A673 (cell line): ENCODE data around the gene PLEKHA6. TPM values are rescaled to one million over a fixed set of nuclear protein-coding genes. Genes with fewer than 3 reads are reported as not detected.

ENCODE experiments used
- BruUV-seq: library from RNA; stranded (reverse); fragments of 400-500 nt; replicated peaks from 2 replicates; lab custom pipeline; 2021; lab: Mats Ljungman, UMichigan
- CTCF ChIA-PET: fragments of 300-600 bp; sonication (Branson Sonifier 250); formaldehyde crosslinking; loops from one replicate; lab custom pipeline; 2022; ENCODE audit warnings: antibody characterized with exemption; lab: Charles Lee
- POLR2A ChIA-PET: fragments of 300-600 bp; sonication (Branson Sonifier 250); formaldehyde crosslinking; loops from one replicate; lab custom pipeline; 2022; ENCODE audit warnings: antibody characterized with exemption; ENCODE audit not compliant: low non-redundant PET; lab: Charles Lee
- DNase-seq: peaks from one replicate; pipeline ENCODE4 v3.0.0-alpha.2; 2015; ENCODE audit warnings: low spot score
- H3K27ac ChIP-seq: fragments of 200-600 bp; sonication (generic); 2 replicates; pipeline ENCODE4 v1.5.1; 2016; ENCODE audit warnings: mixed run types, low read depth, mild to moderate bottlenecking, mixed read lengths, antibody characterized with exemption, low read length; ENCODE audit not compliant: poor library complexity, severe bottlenecking
- H3K27me3 ChIP-seq: fragments of 200-600 bp; sonication (generic); replicated peaks from 2 replicates; pipeline ENCODE4 v1.6.1; 2017; ENCODE audit warnings: mixed run types, low read depth, mild to moderate bottlenecking, mixed read lengths, antibody characterized with exemption, low read length; ENCODE audit not compliant: insufficient read depth, poor library complexity
- H3K36me3 ChIP-seq: fragments of 200-600 bp; sonication (generic); 2 replicates; pipeline ENCODE4 v1.6.1; 2016; ENCODE audit warnings: mixed run types, mild to moderate bottlenecking, mixed read lengths, antibody characterized with exemption, low read length; ENCODE audit not compliant: insufficient read depth, poor library complexity, severe bottlenecking
- H3K4me1 ChIP-seq: fragments of 200-600 bp; sonication (generic); 2 replicates; pipeline ENCODE4 v1.6.1; 2017; ENCODE audit warnings: mixed run types, mild to moderate bottlenecking, mixed read lengths, antibody characterized with exemption, low read length; ENCODE audit not compliant: insufficient read depth, poor library complexity, severe bottlenecking
- H3K4me3 ChIP-seq: fragments of 200-600 bp; sonication (generic); 2 replicates; pipeline ENCODE4 v1.5.1; 2016; ENCODE audit warnings: low read depth, mixed run types, mild to moderate bottlenecking, mixed read lengths, low read length; ENCODE audit not compliant: poor library complexity, severe bottlenecking
- H3K9me3 ChIP-seq: fragments of 200-600 bp; sonication (generic); 2 replicates; pipeline ENCODE4 v1.6.1; 2016; ENCODE audit warnings: mixed run types, low read depth, mild to moderate bottlenecking, mixed read lengths, antibody characterized with exemption, low read length; ENCODE audit not compliant: poor library complexity, severe bottlenecking
- CTCF ChIP-seq: fragments of 300-800, 200-600 bp; sonication (generic); conservative IDR thresholded peaks from 2 replicates; pipeline ENCODE4 v1.5.1; 2017; ENCODE audit warnings: low read depth, mild to moderate bottlenecking, antibody characterized with exemption, low read length, moderate library complexity, mixed read lengths
- EZH2 ChIP-seq: fragments of 200-600 bp; sonication (generic); IDR thresholded peaks from 2 replicates; pipeline ENCODE4 v1.6.1; 2017; ENCODE audit warnings: borderline replicate concordance, low read depth, mild to moderate bottlenecking, mixed read lengths, antibody characterized with exemption, low read length; ENCODE audit not compliant: poor library complexity, severe bottlenecking
- intact Hi-C: fragments of 100-400 bp; cut with micrococcal nuclease; formaldehyde crosslinking; loops from one replicate; pipeline ENCODE4 v1.10.0; 2022; ENCODE audit not compliant: unreplicated experiment
- total RNA-seq: library from RNA; stranded (reverse); gene quantifications from 2 replicates; pipeline ENCODE4 v1.2.3, GENCODE V29; 2021

PLEKHA6 gene
- total RNA-seq, 1 experiment from 2014 or later: 0.58 TPM

DNA sequence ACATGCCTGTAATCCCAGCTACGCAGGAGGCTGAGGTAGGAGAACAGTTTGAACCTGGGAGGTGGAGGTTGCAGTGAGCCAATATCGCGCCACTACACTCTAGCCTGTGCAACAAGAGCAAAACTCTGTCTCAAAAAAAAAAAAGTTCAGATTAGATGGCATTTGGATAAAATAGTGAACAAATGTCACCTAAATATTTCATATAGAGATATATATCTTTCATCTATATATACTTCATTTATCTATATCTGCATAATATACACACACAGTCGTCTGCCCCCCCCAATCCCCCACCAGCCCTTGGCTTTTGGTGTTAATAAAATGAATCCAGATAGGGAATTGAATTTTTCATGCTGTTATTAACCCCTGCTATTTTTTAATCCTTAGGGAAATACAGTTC, 46.9 kb upstream of the PLEKHA6 start:
- peaks cover 17% of the 10 kb centered on the region for H3K4me1 ChIP-seq
- no peaks in the 10 kb centered on the region for H3K27me3 ChIP-seq
- ChIA-PET CTCF (no interaction called here), POLR2A (no interaction called here)
- intact Hi-C loops: no loop called here
- DNase-seq: no peak
- H3K27ac ChIP-seq: no peak overlapping the region
- peaks cover 62% of the 10 kb centered on the region for H3K36me3 ChIP-seq
- TF ChIP-seq EZH2: no peak
- no peak for TF ChIP-seq CTCF
- H3K4me3 ChIP-seq: peak overlapping the region; percentile 99
- BruUV-seq: no TSS peak
- no peaks in the 10 kb centered on the region for H3K9me3 ChIP-seq

DNA sequence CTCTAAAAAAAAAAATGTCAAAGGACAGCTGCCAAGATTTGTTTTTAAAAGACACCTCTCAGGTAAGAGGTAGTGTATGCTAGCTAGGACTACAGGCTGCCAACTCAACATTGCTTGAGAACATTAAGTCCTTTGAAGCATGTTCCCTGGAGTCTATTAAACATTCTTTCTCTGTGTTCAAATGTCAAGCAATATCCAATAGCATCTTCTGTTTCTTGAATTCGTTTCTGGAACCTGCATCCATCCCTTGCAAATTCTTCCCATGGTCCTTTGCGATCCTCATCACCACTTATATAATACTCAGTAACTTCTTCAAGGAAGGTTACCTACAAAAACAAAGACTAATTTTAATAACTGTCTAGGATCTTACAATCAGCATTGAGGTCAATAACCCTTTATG, 46.3 kb upstream of the PLEKHA6 start:
- Histone ChIP-seq H3K4me3 (no peak overlapping the region), H3K4me1 (peaks cover 17% of the 10 kb centered on the region), H3K27ac (no peak overlapping the region), H3K36me3 (peaks cover 66% of the 10 kb centered on the region), H3K27me3 (no peaks in the 10 kb centered on the region), H3K9me3 (no peaks in the 10 kb centered on the region)
- BruUV-seq: no TSS peak
- ChIA-PET POLR2A (no interaction called here), CTCF (no interaction called here)
- intact Hi-C loops: no loop called here
- peak; percentile 26 for DNase-seq
- TF ChIP-seq EZH2 (no peak), CTCF (no peak)

- no peak for DNase-seq
- POLR2A ChIA-PET: no interaction called here
- TF ChIP-seq CTCF (no peak), EZH2 (no peak)
- Histone ChIP-seq H3K4me3 (no peak overlapping the region), H3K27ac (no peak overlapping the region), H3K4me1 (peaks cover 17% of the 10 kb centered on the region), H3K27me3 (no peaks in the 10 kb centered on the region), H3K36me3 (peaks cover 72% of the 10 kb centered on the region), H3K9me3 (no peaks in the 10 kb centered on the region)
- CTCF ChIA-PET: no interaction called here
- BruUV-seq: no TSS peak
- intact Hi-C loops: no loop called here
Measured at GRCh38 chr1:204404629-204405028, 44.9 kb upstream of the PLEKHA6 start.
